BLaER1 treated with 17β-estradiol and CSF1 and Interleukin-3, amounts not matched to agents 10 nM and 100 nM (cell line): ENCODE measurements around the gene PPM1B.
"Not testable (repeated sequence)": the region's sequence is repeated elsewhere in the genome, so short reads cannot be mapped to it uniquely, and the experiment has no call there.

Experiments used
- H3K27ac ChIP-seq, 11 experiments: shearing (Covaris generic); formaldehyde crosslinking; 2 replicates each; pipeline ENCODE4 v1.8.1; 2022
- H3K27me3 ChIP-seq, 11 experiments: shearing (Covaris generic); formaldehyde crosslinking; 2 replicates each; pipeline ENCODE4 v1.8.1; 2022
- H3K36me3 ChIP-seq, 11 experiments: shearing (Covaris generic); formaldehyde crosslinking; 2 replicates each; pipeline ENCODE4 v1.8.1; 2022
- H3K4me1 ChIP-seq, 10 experiments: shearing (Covaris generic); formaldehyde crosslinking; 2 replicates each; pipeline ENCODE4 v1.8.1; 2022
- H3K4me2 ChIP-seq, 11 experiments: shearing (Covaris generic); formaldehyde crosslinking; 2 replicates each; pipeline ENCODE4 v1.8.1; 2022
- H3K4me3 ChIP-seq, 10 experiments: shearing (Covaris generic); formaldehyde crosslinking; 2 replicates each; pipeline ENCODE4 v1.8.1; 2022
- H3K9ac ChIP-seq, 11 experiments: shearing (Covaris generic); formaldehyde crosslinking; 2 replicates each; pipeline ENCODE4 v1.8.1; 2022
- H3K9me3 ChIP-seq, 11 experiments: shearing (Covaris generic); formaldehyde crosslinking; replicated peaks in 1 of 11; 2 replicates each; pipeline ENCODE4 v1.8.1; 2022
- H4K20me1 ChIP-seq, 11 experiments: shearing (Covaris generic); formaldehyde crosslinking; 2 replicates each; pipeline ENCODE4 v1.8.1; 2022
- Cebpa-rat ChIP-seq, 11 experiments: shearing (Covaris generic); IDR thresholded peaks; 2 replicates each; pipeline ENCODE4 v1.8.1; 2022

The PPM1B gene

GRCh38 chr2:44197816-44198215 lies 29.1 kb downstream of the PPM1B start:
- Histone ChIP-seq H3K4me1 (peaks cover 0 to 3% (median 0%) of the 10 kb centered on the region in 10 experiments; a peak in 2 of 20 replicates), H3K9ac (no peak overlapping the region), H3K4me3 (no peak overlapping the region), H3K4me2 (no peak overlapping the region), H4K20me1 (peaks cover 0 to 96% (median 52%) of the 10 kb centered on the region in 11 experiments; a peak in 14 of 22 replicates), H3K27me3 (no peaks in the 10 kb centered on the region), H3K9me3 (peaks cover 0 to 21% (median 5%) of the 10 kb centered on the region in 11 experiments; a peak in 11 of 22 replicates), H3K36me3 (peaks cover 36 to 85% (median 64%) of the 10 kb centered on the region in 11 experiments), H3K27ac (no peak overlapping the region)
- no peak for TF ChIP-seq Cebpa-rat (IDR thresholded peaks at IDR 0.05)

GRCh38 chr2:44200011-44200410 lies 31.3 kb downstream of the PPM1B start:
- TF ChIP-seq Cebpa-rat (IDR thresholded peaks at IDR 0.05) = no peak
- no peaks in the 10 kb centered on the region for H3K27me3 ChIP-seq
- peaks cover 37 to 81% (median 61%) of the 10 kb centered on the region in 11 experiments for H3K36me3 ChIP-seq
- H3K9me3 ChIP-seq = peaks cover 0 to 17% (median 8%) of the 10 kb centered on the region in 11 experiments; a peak in 15 of 22 replicates
- H4K20me1 ChIP-seq = peaks cover under 1 to 100% (median 50%) of the 10 kb centered on the region in 11 experiments; a peak in 15 of 22 replicates
- no peak overlapping the region for H3K4me2 ChIP-seq
- no peak overlapping the region for H3K9ac ChIP-seq
- no peak overlapping the region for H3K27ac ChIP-seq
- H3K4me1 ChIP-seq = 0 out of 20 replicates have a peak, but pooled peaks cover 0 to under 1% (median 0%) of the 10 kb centered on the region in 10 experiments
- no peak overlapping the region for H3K4me3 ChIP-seq

GRCh38 chr2:44200759-44201158 lies 32.1 kb downstream of the PPM1B start:
- H4K20me1 ChIP-seq = peaks cover 4 to 100% (median 47%) of the 10 kb centered on the region in 11 experiments; a peak in 15 of 22 replicates
- 0 out of 20 replicates have a peak, but pooled peaks cover 0 to 4% (median 0%) of the 10 kb centered on the region in 10 experiments for H3K4me1 ChIP-seq
- H3K4me2 ChIP-seq = no peak overlapping the region
- H3K9me3 ChIP-seq = peaks cover 0 to 15% (median 6%) of the 10 kb centered on the region in 11 experiments; a peak in 11 of 22 replicates
- no peak for TF ChIP-seq Cebpa-rat (IDR thresholded peaks at IDR 0.05)
- no peaks in the 10 kb centered on the region for H3K27me3 ChIP-seq
- H3K9ac ChIP-seq = no peak overlapping the region
- no peak overlapping the region for H3K27ac ChIP-seq
- H3K36me3 ChIP-seq = peaks cover 32 to 73% (median 53%) of the 10 kb centered on the region in 11 experiments
- no peak overlapping the region for H3K4me3 ChIP-seq

- H3K9ac ChIP-seq = no peak overlapping the region
- no peak overlapping the region for H3K4me2 ChIP-seq
- H3K4me1 ChIP-seq = 0 out of 20 replicates have a peak, but pooled peaks cover 0 to 4% (median 0%) of the 10 kb centered on the region in 10 experiments
- peaks cover 0 to 11% (median 6%) of the 10 kb centered on the region in 11 experiments; a peak in 10 of 22 replicates for H3K9me3 ChIP-seq
- TF ChIP-seq Cebpa-rat (IDR thresholded peaks at IDR 0.05) = no peak
- H3K36me3 ChIP-seq = peaks cover 32 to 67% (median 52%) of the 10 kb centered on the region in 11 experiments
- no peak overlapping the region for H3K4me3 ChIP-seq
- no peaks in the 10 kb centered on the region for H3K27me3 ChIP-seq
- H4K20me1 ChIP-seq = peaks cover 4 to 100% (median 47%) of the 10 kb centered on the region in 11 experiments; a peak in 16 of 22 replicates
- H3K27ac ChIP-seq = no peak overlapping the region
Observed at GRCh38 chr2:44201648-44202165, 33.0 kb downstream of the PPM1B start.

GRCh38 chr2:44203542-44203941 lies 34.9 kb downstream of the PPM1B start:
- Histone ChIP-seq H3K4me1 (peaks cover 0 to 4% (median 0%) of the 10 kb centered on the region in 10 experiments; a peak in 1 of 20 replicates), H3K9me3 (peaks cover 0 to 11% (median 6%) of the 10 kb centered on the region in 11 experiments; a peak in 10 of 22 replicates), H3K4me2 (no peak overlapping the region), H3K27ac (no peak overlapping the region), H3K27me3 (no peaks in the 10 kb centered on the region), H4K20me1 (peaks cover 4 to 100% (median 36%) of the 10 kb centered on the region in 11 experiments; a peak in 16 of 22 replicates), H3K4me3 (no peak overlapping the region), H3K9ac (no peak overlapping the region), H3K36me3 (peaks cover 36 to 69% (median 56%) of the 10 kb centered on the region in 11 experiments)
- no peak for TF ChIP-seq Cebpa-rat (IDR thresholded peaks at IDR 0.05)

GRCh38 chr2:44205169-44205568 lies 36.5 kb downstream of the PPM1B start:
- Histone ChIP-seq H3K4me2 (no peak overlapping the region; a peak in 1 of 22 replicates), H3K4me3 (no peak overlapping the region), H3K27me3 (no peaks in the 10 kb centered on the region), H3K9me3 (peaks cover 0 to 18% (median 7%) of the 10 kb centered on the region in 11 experiments; a peak in 10 of 22 replicates), H3K9ac (no peak overlapping the region), H4K20me1 (peaks cover 4 to 94% (median 37%) of the 10 kb centered on the region in 11 experiments; a peak in 16 of 22 replicates), H3K4me1 (peaks cover 0 to 4% (median 0%) of the 10 kb centered on the region in 10 experiments; a peak in 1 of 20 replicates), H3K27ac (no peak overlapping the region), H3K36me3 (peaks cover 46 to 77% (median 70%) of the 10 kb centered on the region in 11 experiments)
- TF ChIP-seq Cebpa-rat (IDR thresholded peaks at IDR 0.05) = no peak

- no peak overlapping the region for H3K4me2 ChIP-seq
- H4K20me1 ChIP-seq = peaks cover 12 to 94% (median 33%) of the 10 kb centered on the region in 11 experiments; a peak in 15 of 22 replicates
- TF ChIP-seq Cebpa-rat (IDR thresholded peaks at IDR 0.05) = no peak
- peaks cover 0 to 20% (median 7%) of the 10 kb centered on the region in 11 experiments; a peak in 9 of 22 replicates for H3K9me3 ChIP-seq
- peaks cover 50 to 78% (median 70%) of the 10 kb centered on the region in 11 experiments for H3K36me3 ChIP-seq
- no peak overlapping the region for H3K4me3 ChIP-seq
- no peak overlapping the region for H3K9ac ChIP-seq
- H3K27ac ChIP-seq = no peak overlapping the region
- no peaks in the 10 kb centered on the region for H3K27me3 ChIP-seq
- peaks cover 0 to 4% (median 0%) of the 10 kb centered on the region in 10 experiments; a peak in 1 of 20 replicates for H3K4me1 ChIP-seq
Observed at GRCh38 chr2:44207102-44207501, 38.4 kb downstream of the PPM1B start.

GRCh38 chr2:44207648-44208047 lies 39.0 kb downstream of the PPM1B start:
- H3K9me3 ChIP-seq = peaks cover 0 to 20% (median 7%) of the 10 kb centered on the region in 11 experiments; a peak in 9 of 22 replicates
- H3K36me3 ChIP-seq = peaks cover 51 to 79% (median 72%) of the 10 kb centered on the region in 11 experiments
- H3K4me2 ChIP-seq, H3K27me3 ChIP-seq, H3K4me3 ChIP-seq, H3K27ac ChIP-seq, H3K9ac ChIP-seq, H3K4me1 ChIP-seq: not testable (repeated sequence)
- peaks cover 12 to 94% (median 33%) of the 10 kb centered on the region in 11 experiments; a peak in 15 of 22 replicates for H4K20me1 ChIP-seq

GRCh38 chr2:44210362-44210761 lies 41.7 kb downstream of the PPM1B start:
- Histone ChIP-seq H4K20me1 (peaks cover 9 to 89% (median 30%) of the 10 kb centered on the region in 11 experiments; a peak in 15 of 22 replicates), H3K4me2 (no peak overlapping the region), H3K9me3 (peaks cover 0 to 12% (median 0%) of the 10 kb centered on the region in 11 experiments; a peak in 1 of 22 replicates), H3K36me3 (peaks cover 44 to 89% (median 75%) of the 10 kb centered on the region in 11 experiments), H3K27me3 (no peaks in the 10 kb centered on the region), H3K27ac (no peak overlapping the region), H3K4me1 (peaks cover 0 to 15% (median 0%) of the 10 kb centered on the region in 10 experiments; a peak in 4 of 20 replicates), H3K4me3 (no peak overlapping the region), H3K9ac (no peak overlapping the region)
- no peak for TF ChIP-seq Cebpa-rat (IDR thresholded peaks at IDR 0.05)
